ENCODE measurements around the gene SYT9.

SYT9 gene

DNA sequence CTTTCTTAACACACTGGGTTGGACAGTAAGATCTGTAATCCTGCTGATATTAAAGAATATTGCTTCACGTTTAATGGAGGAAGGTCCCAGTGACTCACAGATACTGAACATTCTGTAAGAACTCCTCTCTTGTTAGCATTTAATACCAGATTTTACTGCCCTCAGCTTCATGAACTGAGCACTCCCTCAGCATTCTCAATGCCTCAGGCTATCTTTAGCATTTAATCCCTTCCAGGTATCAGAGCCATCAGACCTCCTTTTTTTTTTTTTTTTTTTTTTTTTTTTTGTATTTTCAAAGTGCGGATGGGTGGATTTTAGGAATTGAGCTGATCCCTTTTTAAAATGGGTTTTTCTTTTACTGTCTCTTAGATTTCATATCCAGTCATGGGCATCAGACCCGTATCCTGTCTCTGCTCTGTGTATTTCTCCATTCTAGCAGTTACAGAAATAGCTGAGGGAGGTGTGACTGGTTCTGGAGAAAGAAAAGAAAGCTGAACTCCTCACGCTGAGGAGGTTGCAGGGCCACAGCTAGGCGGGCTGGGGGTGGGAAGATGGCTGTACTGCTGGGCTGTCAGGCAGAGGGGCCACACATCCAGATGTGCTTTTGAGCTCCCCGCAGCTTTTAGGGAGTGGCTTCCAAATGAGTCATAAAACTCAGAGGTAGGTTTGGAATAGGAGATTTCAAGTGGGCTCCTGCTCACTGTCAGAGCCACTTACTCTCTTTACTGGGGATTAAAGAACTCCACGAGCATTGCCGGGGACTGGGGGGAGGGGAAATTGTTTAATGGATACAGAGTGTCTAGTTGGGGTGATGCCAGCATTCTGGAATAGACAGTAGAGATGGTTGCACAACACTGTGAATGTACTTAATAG lies 97.0 kb downstream of the SYT9 start (continued):
- TF ChIP-seq, protein P1, sequence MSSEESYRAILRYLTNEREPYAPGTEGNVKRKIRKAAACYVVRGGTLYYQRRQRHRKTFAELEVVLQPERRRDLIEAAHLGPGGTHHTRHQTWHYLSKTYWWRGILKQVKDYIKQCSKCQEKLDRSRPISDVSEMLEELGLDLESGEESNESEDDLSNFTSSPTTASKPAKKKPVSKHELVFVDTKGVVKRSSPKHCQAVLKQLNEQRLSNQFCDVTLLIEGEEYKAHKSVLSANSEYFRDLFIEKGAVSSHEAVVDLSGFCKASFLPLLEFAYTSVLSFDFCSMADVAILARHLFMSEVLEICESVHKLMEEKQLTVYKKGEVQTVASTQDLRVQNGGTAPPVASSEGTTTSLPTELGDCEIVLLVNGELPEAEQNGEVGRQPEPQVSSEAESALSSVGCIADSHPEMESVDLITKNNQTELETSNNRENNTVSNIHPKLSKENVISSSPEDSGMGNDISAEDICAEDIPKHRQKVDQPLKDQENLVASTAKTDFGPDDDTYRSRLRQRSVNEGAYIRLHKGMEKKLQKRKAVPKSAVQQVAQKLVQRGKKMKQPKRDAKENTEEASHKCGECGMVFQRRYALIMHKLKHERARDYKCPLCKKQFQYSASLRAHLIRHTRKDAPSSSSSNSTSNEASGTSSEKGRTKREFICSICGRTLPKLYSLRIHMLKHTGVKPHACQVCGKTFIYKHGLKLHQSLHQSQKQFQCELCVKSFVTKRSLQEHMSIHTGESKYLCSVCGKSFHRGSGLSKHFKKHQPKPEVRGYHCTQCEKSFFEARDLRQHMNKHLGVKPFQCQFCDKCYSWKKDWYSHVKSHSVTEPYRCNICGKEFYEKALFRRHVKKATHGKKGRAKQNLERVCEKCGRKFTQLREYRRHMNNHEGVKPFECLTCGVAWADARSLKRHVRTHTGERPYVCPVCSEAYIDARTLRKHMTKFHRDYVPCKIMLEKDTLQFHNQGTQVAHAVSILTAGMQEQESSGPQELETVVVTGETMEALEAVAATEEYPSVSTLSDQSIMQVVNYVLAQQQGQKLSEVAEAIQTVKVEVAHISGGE (tag by site-specific recombination; conservative IDR thresholded peaks at IDR 0.05; ENCODE audit: low read depth) = no peak
- TF ChIP-seq, protein P2, sequence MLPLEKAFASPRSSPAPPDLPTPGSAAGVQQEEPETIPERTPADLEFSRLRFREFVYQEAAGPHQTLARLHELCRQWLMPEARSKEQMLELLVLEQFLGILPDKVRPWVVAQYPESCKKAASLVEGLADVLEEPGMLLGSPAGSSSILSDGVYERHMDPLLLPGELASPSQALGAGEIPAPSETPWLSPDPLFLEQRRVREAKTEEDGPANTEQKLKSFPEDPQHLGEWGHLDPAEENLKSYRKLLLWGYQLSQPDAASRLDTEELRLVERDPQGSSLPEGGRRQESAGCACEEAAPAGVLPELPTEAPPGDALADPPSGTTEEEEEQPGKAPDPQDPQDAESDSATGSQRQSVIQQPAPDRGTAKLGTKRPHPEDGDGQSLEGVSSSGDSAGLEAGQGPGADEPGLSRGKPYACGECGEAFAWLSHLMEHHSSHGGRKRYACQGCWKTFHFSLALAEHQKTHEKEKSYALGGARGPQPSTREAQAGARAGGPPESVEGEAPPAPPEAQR (tag by site-specific recombination; IDR thresholded peaks at IDR 0.05) = no peak
- no peak for TF ChIP-seq ZNF521 (tag by site-specific recombination; IDR thresholded peaks at IDR 0.05)
- TF ChIP-seq ZNF239 (tag by site-specific recombination; IDR thresholded peaks at IDR 0.05) = no peak
- TF ChIP-seq, protein P3, sequence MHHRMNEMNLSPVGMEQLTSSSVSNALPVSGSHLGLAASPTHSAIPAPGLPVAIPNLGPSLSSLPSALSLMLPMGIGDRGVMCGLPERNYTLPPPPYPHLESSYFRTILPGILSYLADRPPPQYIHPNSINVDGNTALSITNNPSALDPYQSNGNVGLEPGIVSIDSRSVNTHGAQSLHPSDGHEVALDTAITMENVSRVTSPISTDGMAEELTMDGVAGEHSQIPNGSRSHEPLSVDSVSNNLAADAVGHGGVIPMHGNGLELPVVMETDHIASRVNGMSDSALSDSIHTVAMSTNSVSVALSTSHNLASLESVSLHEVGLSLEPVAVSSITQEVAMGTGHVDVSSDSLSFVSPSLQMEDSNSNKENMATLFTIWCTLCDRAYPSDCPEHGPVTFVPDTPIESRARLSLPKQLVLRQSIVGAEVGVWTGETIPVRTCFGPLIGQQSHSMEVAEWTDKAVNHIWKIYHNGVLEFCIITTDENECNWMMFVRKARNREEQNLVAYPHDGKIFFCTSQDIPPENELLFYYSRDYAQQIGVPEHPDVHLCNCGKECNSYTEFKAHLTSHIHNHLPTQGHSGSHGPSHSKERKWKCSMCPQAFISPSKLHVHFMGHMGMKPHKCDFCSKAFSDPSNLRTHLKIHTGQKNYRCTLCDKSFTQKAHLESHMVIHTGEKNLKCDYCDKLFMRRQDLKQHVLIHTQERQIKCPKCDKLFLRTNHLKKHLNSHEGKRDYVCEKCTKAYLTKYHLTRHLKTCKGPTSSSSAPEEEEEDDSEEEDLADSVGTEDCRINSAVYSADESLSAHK (tag by site-specific recombination; IDR thresholded peaks at IDR 0.05) = no peak
- TF ChIP-seq, protein P4, sequence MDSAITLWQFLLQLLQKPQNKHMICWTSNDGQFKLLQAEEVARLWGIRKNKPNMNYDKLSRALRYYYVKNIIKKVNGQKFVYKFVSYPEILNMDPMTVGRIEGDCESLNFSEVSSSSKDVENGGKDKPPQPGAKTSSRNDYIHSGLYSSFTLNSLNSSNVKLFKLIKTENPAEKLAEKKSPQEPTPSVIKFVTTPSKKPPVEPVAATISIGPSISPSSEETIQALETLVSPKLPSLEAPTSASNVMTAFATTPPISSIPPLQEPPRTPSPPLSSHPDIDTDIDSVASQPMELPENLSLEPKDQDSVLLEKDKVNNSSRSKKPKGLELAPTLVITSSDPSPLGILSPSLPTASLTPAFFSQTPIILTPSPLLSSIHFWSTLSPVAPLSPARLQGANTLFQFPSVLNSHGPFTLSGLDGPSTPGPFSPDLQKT (IDR thresholded peaks at IDR 0.05; ENCODE audit: borderline replicate concordance, low read depth, low read length) = no peak
- no peak for TF ChIP-seq ZNF654 (tag by site-specific recombination; IDR thresholded peaks at IDR 0.05; ENCODE audit: low read depth)
- TF ChIP-seq ZNF629 (tag by site-specific recombination; IDR thresholded peaks at IDR 0.05) = 0 out of 2 replicates have a peak, but pooled peaks have one; percentile 28
- TF ChIP-seq YY2 (tag by site-specific recombination; IDR thresholded peaks at IDR 0.05) = no peak
- TF ChIP-seq, protein P5, sequence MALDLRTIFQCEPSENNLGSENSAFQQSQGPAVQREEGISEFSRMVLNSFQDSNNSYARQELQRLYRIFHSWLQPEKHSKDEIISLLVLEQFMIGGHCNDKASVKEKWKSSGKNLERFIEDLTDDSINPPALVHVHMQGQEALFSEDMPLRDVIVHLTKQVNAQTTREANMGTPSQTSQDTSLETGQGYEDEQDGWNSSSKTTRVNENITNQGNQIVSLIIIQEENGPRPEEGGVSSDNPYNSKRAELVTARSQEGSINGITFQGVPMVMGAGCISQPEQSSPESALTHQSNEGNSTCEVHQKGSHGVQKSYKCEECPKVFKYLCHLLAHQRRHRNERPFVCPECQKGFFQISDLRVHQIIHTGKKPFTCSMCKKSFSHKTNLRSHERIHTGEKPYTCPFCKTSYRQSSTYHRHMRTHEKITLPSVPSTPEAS (tag by site-specific recombination; IDR thresholded peaks at IDR 0.05) = no peak
- peak; percentile 85 for TF ChIP-seq ZIC2 (tag by site-specific recombination; IDR thresholded peaks at IDR 0.05)
- TF ChIP-seq ZSCAN16 (tag by site-specific recombination; IDR thresholded peaks at IDR 0.05) = no peak
- no peak for TF ChIP-seq ZNF10 (tag by site-specific recombination; IDR thresholded peaks at IDR 0.05)
- TF ChIP-seq, protein P6, sequence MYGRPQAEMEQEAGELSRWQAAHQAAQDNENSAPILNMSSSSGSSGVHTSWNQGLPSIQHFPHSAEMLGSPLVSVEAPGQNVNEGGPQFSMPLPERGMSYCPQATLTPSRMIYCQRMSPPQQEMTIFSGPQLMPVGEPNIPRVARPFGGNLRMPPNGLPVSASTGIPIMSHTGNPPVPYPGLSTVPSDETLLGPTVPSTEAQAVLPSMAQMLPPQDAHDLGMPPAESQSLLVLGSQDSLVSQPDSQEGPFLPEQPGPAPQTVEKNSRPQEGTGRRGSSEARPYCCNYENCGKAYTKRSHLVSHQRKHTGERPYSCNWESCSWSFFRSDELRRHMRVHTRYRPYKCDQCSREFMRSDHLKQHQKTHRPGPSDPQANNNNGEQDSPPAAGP (tag by site-specific recombination; IDR thresholded peaks at IDR 0.05) = no peak
- TF ChIP-seq, protein P7, sequence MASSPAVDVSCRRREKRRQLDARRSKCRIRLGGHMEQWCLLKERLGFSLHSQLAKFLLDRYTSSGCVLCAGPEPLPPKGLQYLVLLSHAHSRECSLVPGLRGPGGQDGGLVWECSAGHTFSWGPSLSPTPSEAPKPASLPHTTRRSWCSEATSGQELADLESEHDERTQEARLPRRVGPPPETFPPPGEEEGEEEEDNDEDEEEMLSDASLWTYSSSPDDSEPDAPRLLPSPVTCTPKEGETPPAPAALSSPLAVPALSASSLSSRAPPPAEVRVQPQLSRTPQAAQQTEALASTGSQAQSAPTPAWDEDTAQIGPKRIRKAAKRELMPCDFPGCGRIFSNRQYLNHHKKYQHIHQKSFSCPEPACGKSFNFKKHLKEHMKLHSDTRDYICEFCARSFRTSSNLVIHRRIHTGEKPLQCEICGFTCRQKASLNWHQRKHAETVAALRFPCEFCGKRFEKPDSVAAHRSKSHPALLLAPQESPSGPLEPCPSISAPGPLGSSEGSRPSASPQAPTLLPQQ (tag by site-specific recombination; IDR thresholded peaks at IDR 0.05) = peak; percentile 70; the same call in 1 of the 2 replicates
- no peak for TF ChIP-seq ZNF830 (tag by site-specific recombination; IDR thresholded peaks at IDR 0.05; ENCODE audit: low read depth)
- no peak for TF ChIP-seq ZNF146 (tag by site-specific recombination; IDR thresholded peaks at IDR 0.05)
- TF ChIP-seq ZBTB7A (tag by site-specific recombination; IDR thresholded peaks at IDR 0.05; ENCODE audit: low read depth) = no peak
- no peak for TF ChIP-seq ZNF623 (tag by site-specific recombination; IDR thresholded peaks at IDR 0.05)
- no peak for TF ChIP-seq ZNF658 (tag by site-specific recombination; IDR thresholded peaks at IDR 0.05)
- peak; percentile 82 for TF ChIP-seq WT1 (tag by site-specific recombination; IDR thresholded peaks at IDR 0.05)
- no peak for TF ChIP-seq KLF8 (tag by site-specific recombination; IDR thresholded peaks at IDR 0.05)
- TF ChIP-seq, protein P8, sequence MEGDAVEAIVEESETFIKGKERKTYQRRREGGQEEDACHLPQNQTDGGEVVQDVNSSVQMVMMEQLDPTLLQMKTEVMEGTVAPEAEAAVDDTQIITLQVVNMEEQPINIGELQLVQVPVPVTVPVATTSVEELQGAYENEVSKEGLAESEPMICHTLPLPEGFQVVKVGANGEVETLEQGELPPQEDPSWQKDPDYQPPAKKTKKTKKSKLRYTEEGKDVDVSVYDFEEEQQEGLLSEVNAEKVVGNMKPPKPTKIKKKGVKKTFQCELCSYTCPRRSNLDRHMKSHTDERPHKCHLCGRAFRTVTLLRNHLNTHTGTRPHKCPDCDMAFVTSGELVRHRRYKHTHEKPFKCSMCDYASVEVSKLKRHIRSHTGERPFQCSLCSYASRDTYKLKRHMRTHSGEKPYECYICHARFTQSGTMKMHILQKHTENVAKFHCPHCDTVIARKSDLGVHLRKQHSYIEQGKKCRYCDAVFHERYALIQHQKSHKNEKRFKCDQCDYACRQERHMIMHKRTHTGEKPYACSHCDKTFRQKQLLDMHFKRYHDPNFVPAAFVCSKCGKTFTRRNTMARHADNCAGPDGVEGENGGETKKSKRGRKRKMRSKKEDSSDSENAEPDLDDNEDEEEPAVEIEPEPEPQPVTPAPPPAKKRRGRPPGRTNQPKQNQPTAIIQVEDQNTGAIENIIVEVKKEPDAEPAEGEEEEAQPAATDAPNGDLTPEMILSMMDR (tag by site-specific recombination; IDR thresholded peaks at IDR 0.05) = no peak
